ENCODE results near the gene TMTC2. TPM values are rescaled to one million over a fixed set of nuclear protein-coding genes. Genes with fewer than 3 reads are reported as not detected.

The TMTC2 gene
- 32.9 TPM for total RNA-seq
- 6.0 TPM for polyA plus RNA-seq (ENCODE audit: insufficient read depth, low read depth, low replicate concordance)
- long read RNA-seq, donor 1, full-length matches to known transcripts, result 2 of 2 reads
- long read RNA-seq, donor 1, partial matches to known transcripts, result 0 of 2 reads
- long read RNA-seq, donor 1, other reads (novel, unspliced or antisense), result 0 of 2 reads
- long read RNA-seq, donor 2, full-length matches to known transcripts, result 1 of 1 reads
- long read RNA-seq, donor 2, partial matches to known transcripts, result 0 of 1 reads
- long read RNA-seq, donor 2, other reads (novel, unspliced or antisense), result 0 of 1 reads
- long read RNA-seq, donor 3, full-length matches to known transcripts, result 2 of 2 reads
- long read RNA-seq, donor 3, partial matches to known transcripts, result 0 of 2 reads
- long read RNA-seq, donor 3, other reads (novel, unspliced or antisense), result 0 of 2 reads
- long read RNA-seq, donor 4, full-length matches to known transcripts, result 5 of 22 reads
- long read RNA-seq, donor 4, partial matches to known transcripts, result 17 of 22 reads
- long read RNA-seq, donor 4, other reads (novel, unspliced or antisense), result 0 of 22 reads
- long read RNA-seq, donor 5, result 0 reads
- long read RNA-seq, donor 6, full-length matches to known transcripts, result 1 of 1 reads
- long read RNA-seq, donor 6, partial matches to known transcripts, result 0 of 1 reads
- long read RNA-seq, donor 6, other reads (novel, unspliced or antisense), result 0 of 1 reads
- long read RNA-seq, donor 7, partial matches to known transcripts, result 3 of 14 reads
- long read RNA-seq, donor 7, other reads (novel, unspliced or antisense), result 11 of 14 reads
- long read RNA-seq, donor 8, full-length matches to known transcripts, result 3 of 10 reads
- long read RNA-seq, donor 8, partial matches to known transcripts, result 7 of 10 reads
- long read RNA-seq, donor 8, other reads (novel, unspliced or antisense), result 0 of 10 reads
- long read RNA-seq, donor 9, partial matches to known transcripts, result 5 of 5 reads
- long read RNA-seq, donor 9, other reads (novel, unspliced or antisense), result 0 of 5 reads
- long read RNA-seq, donor 10, full-length matches to known transcripts, result 1 of 1 reads
- long read RNA-seq, donor 10, partial matches to known transcripts, result 0 of 1 reads
- long read RNA-seq, donor 10, other reads (novel, unspliced or antisense), result 0 of 1 reads

GRCh38 chr12:82686168-82687020 is at the start of gene TMTC2:
TMTC2 (plus strand) TSS chr12:82686906.
- H3K36me3 ChIP-seq (ENCODE audit: control insufficient read depth in 2 of 3, insufficient read depth in 3 of 3, low read length in 3 of 3), result no peaks in the 10 kb centered on the region
- peaks cover 0 to 7% (median 0%) of the 10 kb centered on the region in 3 donors for H3K4me1 ChIP-seq (ENCODE audit: control insufficient read depth in 2 of 3, insufficient read depth in 2 of 3, low read depth in 1 of 3, low read length in 3 of 3)
- intact Hi-C loops (cut with DNase I), result no loop called here
- peak; percentile 96 to 98 (median 97) for DNase-seq
- H3K4me3 ChIP-seq (ENCODE audit: low read length in 3 of 3), result peak within 1 kb of the TSS; percentile 84 to 95 (median 94)
- H3K27me3 ChIP-seq (ENCODE audit: control insufficient read depth, insufficient read depth, low read length), result no peaks in the 10 kb centered on the region
- peak within 1 kb of the TSS; percentile 92 to 99 for H3K27ac ChIP-seq (ENCODE audit: low read depth in 2 of 2, low read length in 2 of 2)
- peak within 1 kb of the TSS; percentile 74 to 90 (median 89) for H3K9ac ChIP-seq (ENCODE audit: low read length in 3 of 3)
- no peak for TF ChIP-seq CTCF (IDR thresholded peaks at IDR 0.05; ENCODE audit: borderline replicate concordance, extremely low read depth, insufficient read depth)
- FAIRE-seq, result peak; percentile 44
- no peaks in the 10 kb centered on the region for H3K9me3 ChIP-seq (ENCODE audit: control insufficient read depth in 2 of 3, insufficient read depth in 1 of 3, low read length in 3 of 3)

- intact Hi-C loops (cut with DNase I), result no loop called here
Observed at GRCh38 chr12:82638324-82638723, 48.4 kb upstream of the TMTC2 start.

More at GRCh38 chr12:82638324-82638723, 48.4 kb upstream of the TMTC2 start:
- no peak overlapping the region for H3K4me3 ChIP-seq (ENCODE audit: low read length in 3 of 3)
- H3K9me3 ChIP-seq (ENCODE audit: control insufficient read depth in 2 of 3, insufficient read depth in 1 of 3, low read length in 3 of 3), result no peaks in the 10 kb centered on the region
- no peak overlapping the region for H3K9ac ChIP-seq (ENCODE audit: low read length in 3 of 3)
- H3K4me1 ChIP-seq (ENCODE audit: control insufficient read depth in 2 of 3, insufficient read depth in 2 of 3, low read depth in 1 of 3, low read length in 3 of 3), result no peaks in the 10 kb centered on the region
- TF ChIP-seq CTCF (IDR thresholded peaks at IDR 0.05; ENCODE audit: borderline replicate concordance, extremely low read depth, insufficient read depth), result no peak
- no peaks in the 10 kb centered on the region for H3K36me3 ChIP-seq (ENCODE audit: control insufficient read depth in 2 of 3, insufficient read depth in 3 of 3, low read length in 3 of 3)
- H3K27ac ChIP-seq (ENCODE audit: low read depth in 2 of 2, low read length in 2 of 2), result no peak overlapping the region
- no peaks in the 10 kb centered on the region for H3K27me3 ChIP-seq (ENCODE audit: control insufficient read depth, insufficient read depth, low read length)
- DNase-seq (peak in 1 of 5 donors; percentile 9), FAIRE-seq (no peak)
